ENCODE measurements around the gene ZFP90. TPM values are rescaled to one million over a fixed set of nuclear protein-coding genes. Genes with fewer than 3 reads are reported as not detected.
A peak's percentile ranks its signal among the peaks of the same experiment; 100 is the strongest.

The ZFP90 gene
- total RNA-seq, 1 experiment from 2014 or later = 12.8 TPM

- no peak overlapping the region for H2BK5ac ChIP-seq (ENCODE audit: insufficient read length, low read length)
- no CpG with 5 or more reads among the region's 6 CpGs for WGBS (ENCODE audit: extremely low coverage, insufficient read length, low lambda C conversion rate)
- H3K79me1 ChIP-seq (ENCODE audit: insufficient read depth, low read depth, low read length, poor library complexity, severe bottlenecking) = no peaks in the 10 kb centered on the region
- no peak overlapping the region for H3K4ac ChIP-seq (ENCODE audit: low read depth, low read length)
- no peak overlapping the region for H3K18ac ChIP-seq (ENCODE audit: insufficient read length, low read depth, low read length)
- Mint-ChIP-seq H3K9me3 (peaks cover 2 to 3% of the 10 kb centered on the region in 2 experiments; a peak in 2 of 5 replicates), H3K36me3 (ENCODE audit: insufficient read depth in 1 of 3, low read depth in 3 of 3) (no peaks in the 10 kb centered on the region), H3K4me3 (peak overlapping the region in 1 of 2 experiments; percentile 17; a peak in 1 of 5 replicates), H3K27ac (no peak overlapping the region), H3K4me1 (peaks cover 5 to 7% of the 10 kb centered on the region in 2 experiments), H3K27me3 (ENCODE audit: low read depth) (peaks cover 21% of the 10 kb centered on the region)
- H3K14ac ChIP-seq (ENCODE audit: insufficient read depth, low read length) = no peak overlapping the region
- no peak overlapping the region for H2BK20ac ChIP-seq (ENCODE audit: low read depth, low read length, poor library complexity, severe bottlenecking)
- no peak overlapping the region for H3T11ph ChIP-seq (ENCODE audit: low read length)
- no peak for DNase-seq
- H3K79me2 ChIP-seq (ENCODE audit: insufficient read depth, low read length) = no peaks in the 10 kb centered on the region
- H4K91ac ChIP-seq (ENCODE audit: insufficient read length, low read depth, low read length) = no peak overlapping the region
- H3K9me3 ChIP-seq (ENCODE audit: control insufficient read depth, low read depth, low read length) = no peaks in the 10 kb centered on the region
- no peaks in the 10 kb centered on the region for H4K20me1 ChIP-seq (ENCODE audit: control insufficient read depth, insufficient read depth, insufficient read length)
- no peak overlapping the region for H4K5ac ChIP-seq (ENCODE audit: insufficient read length, low read depth, low read length)
- H3K4me1 ChIP-seq (ENCODE audit: insufficient read depth, low read length) = no peaks in the 10 kb centered on the region
- H3K27me3 ChIP-seq (ENCODE audit: insufficient read depth, low read length) = no peaks in the 10 kb centered on the region
- no peak overlapping the region for H2BK12ac ChIP-seq (ENCODE audit: insufficient read length, low read depth, low read length)
- H4K8ac ChIP-seq (replicated peaks; ENCODE audit: insufficient read length, low read depth, low read length) = no peak overlapping the region
- no peak overlapping the region for H2AFZ ChIP-seq (ENCODE audit: low read length)
- no peak overlapping the region for H2BK120ac ChIP-seq (ENCODE audit: low read depth, low read length, poor library complexity, severe bottlenecking)
- H3K56ac ChIP-seq (ENCODE audit: insufficient read length, low read depth, low read length) = no peak overlapping the region
- H3K23me2 ChIP-seq (ENCODE audit: insufficient read length, low read depth, low read length, poor library complexity, severe bottlenecking) = no peaks in the 10 kb centered on the region
- H3K9ac ChIP-seq (ENCODE audit: extremely low read depth, insufficient read length, low read length) = no peak overlapping the region
- H3K27ac ChIP-seq (ENCODE audit: insufficient read length, low read depth, low read length) = no peak overlapping the region
- no peak overlapping the region for H2BK15ac ChIP-seq (ENCODE audit: low read depth, low read length)
- H3K4me2 ChIP-seq (ENCODE audit: insufficient read depth, insufficient read length, low read length) = no peak overlapping the region
- H3K23ac ChIP-seq (ENCODE audit: insufficient read length, low read depth, low read length) = no peak overlapping the region
- TF ChIP-seq, protein P1, sequence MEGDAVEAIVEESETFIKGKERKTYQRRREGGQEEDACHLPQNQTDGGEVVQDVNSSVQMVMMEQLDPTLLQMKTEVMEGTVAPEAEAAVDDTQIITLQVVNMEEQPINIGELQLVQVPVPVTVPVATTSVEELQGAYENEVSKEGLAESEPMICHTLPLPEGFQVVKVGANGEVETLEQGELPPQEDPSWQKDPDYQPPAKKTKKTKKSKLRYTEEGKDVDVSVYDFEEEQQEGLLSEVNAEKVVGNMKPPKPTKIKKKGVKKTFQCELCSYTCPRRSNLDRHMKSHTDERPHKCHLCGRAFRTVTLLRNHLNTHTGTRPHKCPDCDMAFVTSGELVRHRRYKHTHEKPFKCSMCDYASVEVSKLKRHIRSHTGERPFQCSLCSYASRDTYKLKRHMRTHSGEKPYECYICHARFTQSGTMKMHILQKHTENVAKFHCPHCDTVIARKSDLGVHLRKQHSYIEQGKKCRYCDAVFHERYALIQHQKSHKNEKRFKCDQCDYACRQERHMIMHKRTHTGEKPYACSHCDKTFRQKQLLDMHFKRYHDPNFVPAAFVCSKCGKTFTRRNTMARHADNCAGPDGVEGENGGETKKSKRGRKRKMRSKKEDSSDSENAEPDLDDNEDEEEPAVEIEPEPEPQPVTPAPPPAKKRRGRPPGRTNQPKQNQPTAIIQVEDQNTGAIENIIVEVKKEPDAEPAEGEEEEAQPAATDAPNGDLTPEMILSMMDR (conservative IDR thresholded peaks at IDR 0.05) = no peak
- no peak overlapping the region for H2AK5ac ChIP-seq (ENCODE audit: insufficient read length, low read length)
These were observed 19.8 kb upstream of the ZFP90 start for GRCh38 chr16:68519225-68519745.

Data from H9 (cell line).